ENCODE measurements around the gene KCNQ1. TPM values are rescaled to one million over a fixed set of nuclear protein-coding genes. Genes with fewer than 3 reads are reported as not detected.

Gene KCNQ1
- polyA plus RNA-seq, 3 donors: 11.5 to 13.4 (median 12.7) TPM

DNA sequence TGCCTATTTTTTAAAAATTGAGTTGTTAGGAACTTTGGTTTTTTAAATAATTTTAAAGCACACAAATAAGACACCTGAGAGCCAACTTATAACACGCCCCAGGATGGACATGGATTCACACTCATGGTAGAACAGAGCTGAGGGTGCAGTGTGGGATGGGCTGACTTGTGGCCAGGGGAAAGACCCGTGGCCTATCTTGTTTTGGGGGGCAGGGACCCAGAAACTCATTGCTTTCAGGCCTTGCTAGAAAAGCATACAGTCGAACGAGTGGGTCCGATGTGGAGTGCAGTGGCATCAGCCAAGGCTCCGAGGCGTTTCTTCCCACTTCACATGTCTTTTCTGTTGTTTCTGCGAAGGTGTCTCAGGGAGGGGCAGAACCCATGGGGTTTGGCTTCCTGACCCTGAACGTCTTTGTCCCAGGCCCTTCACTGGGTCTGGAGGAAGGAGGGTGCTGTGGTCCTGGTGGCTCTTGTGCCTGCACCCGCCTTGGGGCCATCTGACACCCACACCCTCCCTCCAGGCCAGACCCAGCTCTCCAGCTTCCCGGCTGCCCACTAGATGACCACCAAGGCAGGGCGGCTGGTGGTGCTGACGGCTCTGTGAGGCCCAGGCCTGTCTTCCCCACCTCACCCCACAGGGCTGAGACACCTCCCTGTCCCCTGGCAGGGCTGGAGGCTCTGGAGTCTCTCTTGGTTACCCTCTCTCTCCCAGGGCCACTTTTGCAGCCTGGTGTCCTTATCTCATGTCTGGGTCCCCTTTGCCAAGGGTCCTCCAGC, 120.8 kb downstream of the KCNQ1 start:
- DNase-seq: no peak

DNA sequence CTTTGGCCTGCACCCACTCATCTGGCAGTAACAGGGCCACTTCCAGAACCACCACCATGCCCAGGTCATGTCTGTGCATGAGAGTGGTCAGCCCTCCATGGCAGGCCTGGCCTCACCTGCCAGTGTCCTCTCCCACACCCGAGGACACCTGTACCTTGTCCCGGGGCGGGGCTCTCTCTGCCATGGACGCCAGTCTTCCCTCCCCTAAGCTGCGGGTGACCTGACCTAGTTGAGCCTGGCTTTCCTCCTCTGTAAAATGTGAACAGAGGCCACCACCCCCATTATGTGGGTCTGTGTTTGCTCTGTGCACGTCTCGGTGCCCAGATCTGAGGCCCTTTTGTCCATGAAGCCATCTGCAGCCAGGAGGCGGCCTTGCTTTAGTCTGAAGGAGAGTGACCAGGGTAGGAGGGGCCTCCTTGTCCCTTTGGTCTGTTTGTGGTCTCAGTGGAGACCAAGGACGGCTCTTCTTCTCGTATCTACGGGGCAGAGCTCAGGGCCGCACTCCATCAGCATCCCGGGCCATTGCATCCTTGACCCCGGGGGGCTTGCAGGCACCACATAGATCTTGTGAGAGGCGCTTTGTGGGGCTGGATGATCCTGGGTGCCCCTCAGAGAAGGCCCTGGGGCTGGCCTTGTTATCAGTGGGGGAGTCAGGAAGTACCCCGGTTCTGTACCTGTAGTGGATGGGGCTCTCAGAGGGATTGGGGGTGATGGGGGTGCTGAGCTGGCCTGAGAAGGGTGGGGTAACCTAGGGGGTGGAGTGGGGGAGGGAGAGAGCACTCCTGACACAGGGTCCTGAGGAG, 121.6 kb downstream of the KCNQ1 start:
- no peak for DNase-seq

GRCh38 chr11:2567026-2567671, 122.3 kb downstream of the KCNQ1 start:
- no peak for DNase-seq

DNA sequence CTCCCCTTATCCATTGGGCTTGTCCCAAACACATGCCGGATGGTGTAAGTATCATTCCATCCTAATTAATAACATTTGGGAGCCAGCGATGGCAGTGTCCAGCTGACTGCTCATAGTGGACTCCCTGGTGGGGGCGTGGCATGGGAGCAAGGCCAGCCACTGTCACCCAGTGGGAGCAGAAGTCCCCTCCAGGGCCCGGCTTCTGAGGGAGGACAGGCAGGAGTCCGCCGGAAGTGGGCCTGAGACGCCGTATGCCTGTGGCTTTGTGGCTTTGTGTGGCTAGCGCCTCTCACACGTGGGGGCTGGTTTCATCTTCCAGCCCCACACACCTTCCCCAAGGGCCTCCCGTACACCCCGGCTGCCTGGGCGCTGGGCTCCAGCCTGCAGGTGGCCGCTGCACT, 124.5 kb downstream of the KCNQ1 start:
- no peak for DNase-seq

DNA sequence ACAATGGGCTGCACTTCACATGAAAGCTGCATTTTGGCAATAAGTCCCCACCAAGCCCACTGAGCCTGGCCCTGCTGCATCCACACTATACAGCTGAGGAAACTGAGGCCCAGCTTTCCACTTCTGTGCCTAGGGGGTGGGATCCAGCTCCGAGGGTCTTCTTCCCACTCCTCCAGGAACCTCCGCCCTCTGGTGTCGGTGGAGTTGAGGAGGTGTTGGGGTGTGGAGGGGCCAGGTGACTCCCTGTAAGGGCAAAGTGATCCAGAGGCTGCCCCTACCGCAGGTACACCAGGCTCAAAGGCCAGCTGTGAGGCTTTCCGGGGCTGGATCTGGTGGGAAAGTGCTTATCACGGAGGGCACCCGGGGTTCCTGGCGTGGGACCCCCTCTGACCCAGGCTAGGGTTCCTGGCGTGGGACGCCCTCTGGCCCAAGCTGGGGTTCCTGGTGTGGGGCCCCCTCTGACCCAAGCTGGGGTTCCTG, 125.0 kb downstream of the KCNQ1 start:
- DNase-seq: no peak

DNA sequence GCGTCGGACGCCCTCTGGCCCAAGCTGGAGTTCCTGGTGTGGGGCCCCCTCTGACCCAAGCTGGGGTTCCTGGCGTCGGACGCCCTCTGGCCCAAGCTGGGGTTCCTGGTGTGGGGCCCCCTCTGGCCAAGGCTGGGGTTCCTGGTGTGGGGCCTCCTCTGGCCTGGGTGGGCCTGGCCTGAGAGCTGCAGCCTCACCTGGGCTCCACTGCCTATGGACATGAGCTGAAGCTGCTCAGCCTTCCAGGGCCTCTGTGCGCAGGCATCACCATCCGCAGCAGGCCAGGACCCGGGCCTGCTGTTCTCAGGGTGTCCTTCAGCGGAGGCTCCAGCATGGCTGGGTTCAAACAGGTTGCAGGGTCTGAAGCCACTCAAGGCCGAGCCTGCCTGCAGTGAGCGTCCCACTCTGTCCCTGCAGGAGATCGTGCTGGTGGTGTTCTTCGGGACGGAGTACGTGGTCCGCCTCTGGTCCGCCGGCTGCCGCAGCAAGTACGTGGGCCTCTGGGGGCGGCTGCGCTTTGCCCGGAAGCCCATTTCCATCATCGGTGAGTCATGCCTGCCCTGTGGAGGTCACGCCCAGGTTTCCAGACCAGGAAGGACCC, 125.5 kb downstream of the KCNQ1 start:
- no peak for DNase-seq

DNA sequence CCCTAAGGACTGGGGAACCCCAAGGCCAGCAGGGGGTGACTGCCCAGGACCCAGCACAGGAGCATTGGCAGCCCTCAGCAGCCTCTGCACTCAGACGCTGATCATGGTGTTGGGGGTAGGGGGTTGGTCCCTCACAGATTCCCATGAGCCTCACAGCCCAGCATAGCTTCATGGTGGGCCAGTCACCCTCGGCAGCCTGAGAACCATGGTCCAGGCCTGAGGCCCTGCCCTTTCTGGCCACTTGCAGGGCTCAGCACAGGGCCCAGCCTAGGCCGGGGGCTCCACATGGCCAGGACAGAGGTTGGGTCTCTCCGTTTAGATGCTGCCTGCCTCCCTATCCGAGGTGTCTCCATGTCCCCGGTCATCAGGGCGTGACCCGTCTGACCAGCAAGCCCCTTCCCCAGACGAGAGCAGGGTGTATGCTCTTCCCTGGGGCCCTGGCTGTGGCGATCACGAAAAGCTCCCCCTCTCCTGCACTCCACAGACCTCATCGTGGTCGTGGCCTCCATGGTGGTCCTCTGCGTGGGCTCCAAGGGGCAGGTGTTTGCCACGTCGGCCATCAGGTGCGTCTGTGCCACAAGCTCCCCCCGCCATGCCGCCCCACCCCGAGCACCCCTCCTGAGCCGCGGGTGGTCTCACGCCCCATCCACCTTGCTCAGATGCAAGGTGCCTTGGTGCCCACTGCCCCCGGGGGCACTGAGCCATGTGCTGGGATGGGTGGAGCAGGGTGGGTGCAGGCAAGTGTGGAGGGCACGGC, 126.2 kb downstream of the KCNQ1 start:
- no peak for DNase-seq

DNA sequence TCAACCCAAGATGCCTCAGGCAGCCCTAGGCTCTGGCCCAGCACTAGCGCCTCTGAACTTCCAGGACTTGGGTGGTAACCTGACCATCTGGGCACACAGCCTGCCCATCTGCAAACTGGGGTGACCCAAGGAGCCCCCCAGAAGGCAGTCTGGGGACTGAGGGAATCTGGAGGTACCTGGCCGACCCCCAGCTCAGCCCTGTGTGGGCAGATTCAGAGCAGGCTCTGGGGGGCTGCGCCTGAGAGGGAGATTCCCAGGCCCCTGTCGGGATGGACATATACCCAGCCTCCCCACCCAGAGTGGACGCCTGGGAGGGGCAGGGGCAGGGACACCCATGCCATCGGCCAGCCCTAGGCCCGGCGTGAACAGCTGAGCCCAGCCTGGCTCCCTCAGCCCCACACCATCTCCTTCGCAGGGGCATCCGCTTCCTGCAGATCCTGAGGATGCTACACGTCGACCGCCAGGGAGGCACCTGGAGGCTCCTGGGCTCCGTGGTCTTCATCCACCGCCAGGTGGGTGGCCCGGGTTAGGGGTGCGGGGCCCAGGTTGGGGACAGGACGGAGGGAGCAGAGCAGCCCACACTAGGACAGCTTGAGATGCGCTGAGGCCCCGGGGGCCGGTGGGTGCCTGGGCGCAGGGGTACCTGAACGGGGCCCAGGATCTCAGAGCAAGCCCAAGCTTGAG, 126.9 kb downstream of the KCNQ1 start:
- no peak for DNase-seq

GRCh38 chr11:2572491-2573239, 127.9 kb downstream of the KCNQ1 start:
- no peak for DNase-seq

- no peak for DNase-seq
These were observed 128.6 kb downstream of the KCNQ1 start for GRCh38 chr11:2573240-2574042.

DNA sequence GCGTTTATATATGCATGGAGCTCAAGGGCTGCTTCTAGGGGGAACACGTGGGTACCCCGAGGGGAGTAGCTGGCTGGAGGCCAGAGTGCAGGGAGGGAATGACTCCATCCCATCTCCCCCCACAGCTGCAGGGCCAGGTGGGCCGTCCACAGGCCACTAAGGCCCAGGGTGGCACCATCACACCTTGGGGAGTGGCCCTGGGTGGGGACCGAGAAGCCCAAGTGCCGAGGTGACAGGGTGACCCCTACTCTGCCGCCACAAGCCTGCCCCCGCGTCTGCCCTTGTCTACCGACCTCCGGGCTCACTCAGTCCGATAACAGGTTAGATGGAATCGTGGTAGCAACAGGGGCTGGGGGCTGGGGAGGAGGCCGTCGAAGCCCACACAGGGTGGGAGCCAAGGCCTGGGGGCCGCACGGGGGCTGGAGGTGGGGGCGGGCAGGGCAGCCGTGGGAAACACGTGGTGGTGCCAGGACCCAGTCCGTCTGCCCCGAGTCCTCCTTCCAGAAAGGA, 129.3 kb downstream of the KCNQ1 start:
- DNase-seq: no peak

- DNase-seq: no peak
These were observed 130.0 kb downstream of the KCNQ1 start for GRCh38 chr11:2574553-2575535.

DNA sequence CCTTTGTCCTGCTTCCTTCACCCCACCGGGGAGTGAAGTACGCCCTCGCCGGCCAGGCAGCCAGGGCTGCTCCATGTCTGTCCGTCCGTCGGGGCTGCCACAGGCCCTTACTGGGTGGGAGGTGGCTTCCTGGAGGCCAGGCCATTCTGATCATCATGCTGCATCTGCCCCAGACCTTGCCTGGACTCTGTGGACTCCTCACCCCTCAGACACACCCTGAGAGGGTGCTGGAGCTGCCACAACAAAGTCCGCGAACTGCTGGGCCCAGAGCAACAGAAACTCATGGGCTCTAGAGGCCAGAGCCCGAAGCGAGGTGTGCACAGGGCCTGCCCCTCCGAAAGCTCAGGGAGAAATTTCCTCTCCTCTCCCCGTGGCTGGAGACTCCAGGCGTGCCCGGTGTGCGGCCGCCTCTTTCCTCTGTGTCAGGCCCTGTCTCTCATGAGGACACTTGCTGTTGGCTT, 130.8 kb downstream of the KCNQ1 start:
- no peak for DNase-seq

GRCh38 chr11:2576111-2576510, 131.3 kb downstream of the KCNQ1 start:
- no peak for DNase-seq

- no peak for DNase-seq
These were observed 131.7 kb downstream of the KCNQ1 start for GRCh38 chr11:2576549-2576948.

DNA sequence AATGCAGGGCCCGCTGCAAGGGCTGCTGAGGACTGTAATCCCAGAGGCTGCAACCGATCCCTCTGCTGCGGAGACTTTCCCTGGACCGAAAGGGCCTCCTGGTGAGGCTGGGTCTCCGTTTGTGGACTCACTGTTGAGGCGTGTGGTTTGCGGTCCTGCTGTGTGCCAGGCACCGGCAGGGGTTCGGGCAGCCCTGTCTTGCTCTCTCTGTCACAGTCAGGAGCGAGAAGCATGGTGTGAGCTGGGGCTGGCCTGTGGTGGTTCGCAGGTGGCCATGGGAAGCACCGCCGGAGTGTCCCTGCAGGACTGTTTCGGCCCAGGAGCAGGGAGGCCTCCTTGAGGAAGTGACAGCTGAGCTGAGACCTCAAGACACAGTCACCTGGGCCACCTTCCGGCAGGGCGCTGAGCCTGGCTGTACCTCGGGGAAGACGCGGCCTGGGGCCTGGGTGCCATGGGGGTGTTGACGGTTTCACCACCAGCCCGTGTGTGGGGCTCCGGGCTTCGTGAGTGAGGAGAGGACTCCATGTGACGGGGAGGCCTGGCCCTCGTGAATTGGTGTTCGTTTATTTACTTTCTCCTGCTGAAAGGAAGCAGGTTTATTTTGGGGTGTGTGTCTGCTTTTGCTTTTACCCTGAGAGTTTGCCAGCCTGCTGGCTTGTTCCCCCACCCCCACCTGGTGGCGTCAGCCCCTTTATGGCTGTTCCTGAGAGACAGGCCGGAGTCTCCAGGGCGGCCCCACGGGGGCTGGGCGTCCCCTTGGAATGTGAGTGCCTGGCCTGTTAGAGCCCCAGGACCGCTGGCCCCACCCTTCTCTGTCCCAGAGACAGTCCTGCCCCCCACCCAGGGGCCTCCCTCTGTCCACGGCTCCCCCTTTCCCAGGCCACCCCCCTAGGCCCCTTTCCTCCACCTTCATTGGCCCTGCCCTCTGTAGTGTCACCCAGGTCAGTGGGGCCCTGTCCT, 132.5 kb downstream of the KCNQ1 start:
- no peak for DNase-seq
